Skeletal muscle tissue (tissue), 4 donors: ENCODE data around the gene PDE4B. TPM values are rescaled to one million over a fixed set of nuclear protein-coding genes. Genes with fewer than 3 reads are reported as not detected.
"Not testable (repeated sequence)": the region's sequence is repeated elsewhere in the genome, so short reads cannot be mapped to it uniquely, and the experiment has no call there.

Experiments used
- H3K27ac ChIP-seq: one replicate; pipeline ENCODE4 v1.7.0; 2013; ENCODE audit warnings: mild to moderate bottlenecking, low read depth, low read length, inconsistent platforms
- H3K27me3 ChIP-seq, 3 donors: one replicate each; pipeline ENCODE4 v1.7.0; 2013; ENCODE audit warnings: low read length in 3 of 3; ENCODE audit not compliant: control insufficient read depth in 3 of 3, insufficient read depth in 3 of 3
- H3K36me3 ChIP-seq, 3 donors: one replicate each; pipeline ENCODE4 v1.7.0; 2013; ENCODE audit warnings: low read length in 3 of 3; ENCODE audit not compliant: control insufficient read depth in 3 of 3, insufficient read depth in 3 of 3
- H3K4me1 ChIP-seq, 3 donors: one replicate each; pipeline ENCODE4 v1.7.0; 2013; ENCODE audit warnings: low read length in 3 of 3, mild to moderate bottlenecking in 3 of 3; ENCODE audit not compliant: control insufficient read depth in 3 of 3, insufficient read depth in 3 of 3
- H3K4me3 ChIP-seq, 3 donors: one replicate each; pipeline ENCODE4 v1.7.0; 2013; ENCODE audit warnings: low read length in 3 of 3
- H3K9ac ChIP-seq, 3 donors: one replicate each; pipeline ENCODE4 v1.7.0; 2013; ENCODE audit warnings: low read length in 3 of 3, mild to moderate bottlenecking in 3 of 3, moderate library complexity in 2 of 3, low read depth in 1 of 3
- H3K9me3 ChIP-seq, 3 donors: one replicate each; pipeline ENCODE4 v1.7.0; 2013; ENCODE audit warnings: low read length in 3 of 3; ENCODE audit not compliant: control insufficient read depth in 3 of 3
- total RNA-seq: library from RNA; depleted of rRNA; stranded (reverse); fragments of >200 nt; gene quantifications from one replicate; pipeline ENCODE4 v1.2.3, GENCODE V29; 2014
- donor health status: Osteomylitis.

The PDE4B gene
- total RNA-seq, 1 donor from 2014 or later: 26.6 TPM

DNA sequence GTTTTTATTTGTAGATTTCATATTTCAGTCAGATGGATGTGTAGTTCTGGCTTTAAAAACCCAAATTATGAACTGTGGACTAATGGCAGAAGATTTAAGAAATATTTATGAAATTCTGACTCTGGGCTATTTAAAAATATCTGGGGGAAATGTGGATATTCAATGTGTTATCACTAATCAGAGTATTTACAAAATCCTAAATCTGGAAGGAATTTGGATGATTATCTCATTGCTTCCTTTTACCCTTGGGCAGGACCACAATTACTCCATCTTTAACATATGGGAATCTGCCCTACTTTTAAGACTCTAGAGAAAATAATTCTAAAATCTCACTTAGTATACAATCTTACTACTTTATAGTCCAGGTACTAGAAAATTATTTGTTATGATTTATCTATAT is 203.2 kb downstream of the PDE4B start:
- no peaks in the 10 kb centered on the region for H3K4me1 ChIP-seq
- H3K4me3 ChIP-seq: no peak overlapping the region
- H3K36me3 ChIP-seq: no peaks in the 10 kb centered on the region
- H3K9me3 ChIP-seq: no peaks in the 10 kb centered on the region
- no peaks in the 10 kb centered on the region for H3K27me3 ChIP-seq
- H3K27ac ChIP-seq: no peak overlapping the region
- H3K9ac ChIP-seq: no peak overlapping the region

DNA sequence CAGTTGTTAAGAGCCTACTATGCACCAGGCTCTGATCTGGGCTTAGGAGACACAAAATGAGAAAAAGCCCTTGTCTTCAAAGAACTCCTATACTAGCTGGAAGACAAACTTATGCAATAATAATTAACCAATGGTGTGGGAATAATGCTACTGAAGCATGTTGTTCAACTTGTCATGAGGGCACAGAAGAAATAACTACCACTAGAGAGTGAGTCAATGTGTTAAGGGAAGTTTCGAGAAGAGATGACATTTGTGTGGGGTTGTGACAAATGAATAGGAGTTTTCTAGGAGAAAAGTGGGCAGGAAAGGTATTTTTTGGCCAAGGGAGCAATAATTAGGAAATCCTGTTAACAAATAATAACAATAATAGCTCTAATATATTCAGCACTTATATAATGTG is 205.0 kb downstream of the PDE4B start:
- Histone ChIP-seq H3K4me3 (no peak overlapping the region), H3K36me3 (no peaks in the 10 kb centered on the region), H3K27ac (no peak overlapping the region), H3K4me1 (no peaks in the 10 kb centered on the region), H3K9me3 (no peaks in the 10 kb centered on the region), H3K27me3 (no peaks in the 10 kb centered on the region), H3K9ac (no peak overlapping the region)

DNA sequence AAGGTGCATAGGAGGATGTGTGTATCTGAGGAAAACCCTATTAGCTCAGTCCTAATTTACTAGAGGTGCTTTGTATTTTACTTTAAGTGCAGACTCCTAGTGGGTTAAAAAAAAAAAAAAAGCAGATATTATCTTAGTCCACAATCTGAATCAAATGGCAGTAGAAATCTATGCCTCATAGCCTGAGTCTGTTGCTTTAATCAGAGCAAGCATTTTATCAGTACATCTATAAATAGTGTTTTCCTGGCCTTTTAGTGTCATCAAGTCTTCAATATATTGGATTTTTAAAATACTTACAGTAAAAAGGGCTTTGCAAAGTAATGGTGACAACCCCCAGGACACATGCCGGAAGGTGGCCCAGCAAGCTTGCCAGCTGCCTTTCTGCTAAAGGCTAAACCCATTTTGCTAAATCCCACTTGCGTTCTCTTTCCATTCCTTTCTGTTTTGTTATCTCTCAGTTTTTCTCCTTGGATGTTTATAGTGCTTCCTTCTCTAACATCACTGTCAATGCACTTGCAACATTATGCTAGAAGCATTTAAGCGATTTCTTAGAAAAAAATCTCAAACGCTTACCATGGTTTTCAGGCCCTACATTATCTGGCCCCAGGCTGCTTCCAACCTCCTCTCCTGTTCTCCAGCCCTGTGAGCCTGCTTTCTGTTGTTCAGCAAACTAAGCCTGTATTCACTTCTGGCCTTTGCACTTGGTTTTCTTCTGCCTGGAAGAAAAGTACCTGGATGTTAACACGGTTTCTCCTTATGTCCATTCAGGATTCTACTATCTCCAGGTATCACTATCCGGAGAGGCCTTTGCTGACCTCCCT is 206.3 kb downstream of the PDE4B start:
- Histone ChIP-seq H3K27me3 (no peaks in the 10 kb centered on the region), H3K9ac (no peak overlapping the region), H3K4me3 (no peak overlapping the region), H3K4me1 (no peaks in the 10 kb centered on the region), H3K36me3 (no peaks in the 10 kb centered on the region), H3K27ac (no peak overlapping the region), H3K9me3 (no peaks in the 10 kb centered on the region)

DNA sequence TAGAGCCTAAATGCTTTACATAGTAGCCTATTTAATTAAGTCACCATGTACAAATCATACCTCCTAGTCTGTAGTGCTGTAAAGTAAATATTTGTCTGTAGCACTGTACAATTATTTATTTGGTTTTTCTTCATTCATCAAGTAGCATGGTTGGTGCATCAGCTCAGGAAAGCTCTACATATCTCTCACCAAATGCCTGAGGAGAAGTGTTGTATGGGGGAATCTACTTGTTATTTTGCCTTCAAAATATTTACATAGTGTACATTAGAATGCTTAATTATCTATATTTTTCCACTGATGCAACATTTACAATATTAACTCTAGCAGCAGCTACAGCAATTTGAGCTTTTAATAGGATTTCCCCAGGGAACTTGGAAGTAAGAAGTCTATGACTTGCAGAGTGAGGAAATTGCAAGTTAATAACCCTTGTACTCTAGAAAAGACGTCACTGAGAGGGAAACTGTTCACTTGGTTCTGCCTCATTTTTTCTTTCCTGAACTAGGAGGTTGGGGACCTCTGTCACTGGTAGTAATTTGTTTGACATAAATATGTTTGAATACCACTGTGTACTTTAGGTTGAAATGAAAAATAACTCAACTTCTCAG is 207.4 kb downstream of the PDE4B start:
- Histone ChIP-seq H3K4me1 (no peaks in the 10 kb centered on the region), H3K27ac (no peak overlapping the region), H3K9me3 (no peaks in the 10 kb centered on the region), H3K4me3 (no peak overlapping the region), H3K9ac (no peak overlapping the region), H3K36me3 (no peaks in the 10 kb centered on the region), H3K27me3 (no peaks in the 10 kb centered on the region)

DNA sequence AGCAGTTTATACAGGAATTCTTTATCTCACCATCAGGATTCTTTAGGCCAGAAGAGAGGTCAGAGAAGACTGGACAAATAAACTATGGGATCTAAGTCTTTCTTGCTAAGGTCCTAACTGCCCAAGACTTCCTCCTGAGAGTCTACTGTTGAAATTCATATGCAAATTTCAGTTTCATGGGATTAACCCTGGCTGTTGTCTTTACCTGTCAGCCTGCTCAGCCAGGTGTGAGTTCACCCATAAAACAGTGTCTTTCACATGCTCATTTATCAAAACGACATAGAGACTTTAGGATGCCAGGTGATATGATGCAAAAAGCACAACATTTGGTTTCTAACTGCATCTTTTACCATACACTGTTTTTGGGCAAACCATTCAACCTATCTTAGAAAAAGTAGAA is 211.0 kb downstream of the PDE4B start:
- Histone ChIP-seq H3K36me3 (no peaks in the 10 kb centered on the region), H3K4me1 (no peaks in the 10 kb centered on the region), H3K27me3 (no peaks in the 10 kb centered on the region), H3K4me3 (no peak overlapping the region), H3K9ac (no peak overlapping the region), H3K9me3 (no peaks in the 10 kb centered on the region), H3K27ac (no peak overlapping the region)

DNA sequence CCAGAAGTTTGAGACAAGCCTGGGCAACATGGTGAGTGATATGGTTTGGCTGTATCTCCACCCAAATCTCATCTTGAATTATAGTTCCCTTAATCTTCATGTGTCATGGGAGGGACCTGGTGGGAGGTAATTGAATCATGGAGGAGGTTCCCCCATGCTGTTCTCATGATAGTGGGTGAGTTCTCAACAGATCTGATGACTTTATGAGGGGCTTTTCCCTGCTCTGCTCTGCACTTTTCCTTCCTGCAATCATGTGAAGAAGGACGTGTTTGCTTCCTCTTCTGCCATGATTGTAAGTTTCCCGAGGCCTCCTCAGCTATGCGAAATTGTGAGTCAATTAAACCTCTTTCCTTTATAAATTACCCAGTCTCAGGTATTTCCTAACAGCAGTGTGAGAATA is 213.8 kb downstream of the PDE4B start:
- not testable (repeated sequence) for H3K27me3 ChIP-seq, H3K4me1 ChIP-seq, H3K9me3 ChIP-seq, H3K27ac ChIP-seq, H3K9ac ChIP-seq, H3K4me3 ChIP-seq, H3K36me3 ChIP-seq

DNA sequence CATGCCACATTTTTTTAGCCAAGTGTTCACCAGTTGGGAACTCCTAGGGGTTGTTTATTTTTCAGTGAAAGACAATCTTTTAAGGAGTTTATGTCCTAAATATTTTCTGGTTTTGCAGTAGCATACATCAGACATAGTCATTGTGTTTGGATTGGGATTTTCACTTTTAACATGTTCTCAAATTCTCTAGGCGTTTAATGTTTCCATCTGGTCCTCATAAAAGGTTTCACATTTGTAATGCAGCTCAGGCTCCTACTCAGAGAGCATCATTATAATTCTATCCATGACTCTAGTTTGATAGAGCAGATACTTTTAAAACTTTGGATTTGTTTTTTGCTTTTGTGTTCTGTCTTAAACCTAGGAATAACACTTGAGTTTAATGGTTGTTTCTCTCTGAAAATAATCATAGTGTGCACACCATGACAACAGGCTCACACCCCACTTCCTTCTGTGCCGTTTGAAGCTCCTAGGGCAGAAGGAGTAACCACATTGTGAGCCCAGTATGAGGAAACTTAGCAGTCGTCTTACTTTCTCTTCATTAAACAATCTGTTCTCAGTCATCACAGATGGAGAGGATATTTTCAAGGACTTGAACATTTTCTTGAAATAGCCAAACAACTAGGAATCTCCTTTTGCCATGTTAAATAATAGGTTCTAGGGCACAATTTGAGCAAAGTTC is 219.6 kb downstream of the PDE4B start:
- Histone ChIP-seq H3K36me3 (no peaks in the 10 kb centered on the region), H3K9me3 (no peaks in the 10 kb centered on the region), H3K4me3 (no peak overlapping the region), H3K9ac (no peak overlapping the region), H3K27me3 (no peaks in the 10 kb centered on the region), H3K4me1 (no peaks in the 10 kb centered on the region), H3K27ac (no peak overlapping the region)

DNA sequence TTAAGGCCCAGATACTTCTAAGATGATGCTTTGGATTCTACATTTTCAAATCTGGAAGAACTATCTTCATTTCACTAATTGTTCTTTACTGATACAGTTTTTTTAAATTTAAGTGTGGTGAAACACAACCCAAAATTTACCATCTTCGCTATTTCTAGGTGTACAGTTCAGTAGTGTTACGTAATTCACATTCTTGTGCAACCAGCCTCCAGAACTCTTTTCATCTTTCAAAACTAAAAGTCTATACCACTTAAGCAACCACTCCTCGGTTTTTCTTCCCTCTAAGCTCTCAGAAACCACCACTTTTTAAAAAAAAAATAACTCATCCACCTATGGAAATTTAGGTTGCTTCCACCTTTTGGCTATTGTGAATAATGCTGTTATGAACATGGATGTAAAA is 220.7 kb downstream of the PDE4B start:
- Histone ChIP-seq H3K9me3 (no peaks in the 10 kb centered on the region), H3K9ac (no peak overlapping the region), H3K36me3 (no peaks in the 10 kb centered on the region), H3K4me3 (no peak overlapping the region), H3K27me3 (no peaks in the 10 kb centered on the region), H3K27ac (no peak overlapping the region), H3K4me1 (no peaks in the 10 kb centered on the region)

DNA sequence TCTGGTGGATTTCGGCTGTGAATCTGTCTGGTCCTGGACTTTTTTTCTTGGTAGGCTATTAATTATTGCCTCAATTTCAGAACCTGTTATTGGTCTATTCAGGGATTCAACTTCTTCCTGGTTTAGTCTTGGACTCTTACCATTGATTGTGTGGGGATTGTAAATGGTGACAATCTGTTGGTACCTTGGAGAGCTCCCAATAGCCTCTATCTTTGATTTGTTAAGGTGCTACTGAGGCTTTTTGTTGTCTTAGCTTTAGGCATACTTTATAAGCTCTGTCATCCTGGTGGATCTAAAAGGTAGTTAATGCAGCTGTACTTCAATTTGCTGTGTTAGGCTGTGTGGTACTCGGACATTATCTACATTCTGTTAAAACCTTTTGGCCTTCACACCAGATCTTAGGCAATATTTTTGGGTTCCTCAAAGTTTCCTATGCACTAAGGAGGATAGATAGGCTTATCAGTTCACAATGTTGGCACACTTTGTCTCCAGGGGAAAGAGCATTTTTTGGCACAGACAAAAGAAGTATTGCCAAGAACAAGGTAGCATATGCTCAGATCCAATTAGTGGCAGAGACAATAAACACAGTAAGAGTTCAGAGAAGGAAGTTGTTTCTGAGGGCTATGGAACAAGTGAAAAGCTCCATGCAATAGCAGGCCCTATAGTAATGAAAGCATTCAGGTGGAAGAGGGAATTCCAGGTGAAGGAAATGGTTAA is 230.4 kb downstream of the PDE4B start:
- Histone ChIP-seq H3K36me3 (no peaks in the 10 kb centered on the region), H3K27me3 (no peaks in the 10 kb centered on the region), H3K9me3 (no peaks in the 10 kb centered on the region), H3K27ac (no peak overlapping the region), H3K4me1 (no peaks in the 10 kb centered on the region), H3K4me3 (no peak overlapping the region), H3K9ac (no peak overlapping the region)

DNA sequence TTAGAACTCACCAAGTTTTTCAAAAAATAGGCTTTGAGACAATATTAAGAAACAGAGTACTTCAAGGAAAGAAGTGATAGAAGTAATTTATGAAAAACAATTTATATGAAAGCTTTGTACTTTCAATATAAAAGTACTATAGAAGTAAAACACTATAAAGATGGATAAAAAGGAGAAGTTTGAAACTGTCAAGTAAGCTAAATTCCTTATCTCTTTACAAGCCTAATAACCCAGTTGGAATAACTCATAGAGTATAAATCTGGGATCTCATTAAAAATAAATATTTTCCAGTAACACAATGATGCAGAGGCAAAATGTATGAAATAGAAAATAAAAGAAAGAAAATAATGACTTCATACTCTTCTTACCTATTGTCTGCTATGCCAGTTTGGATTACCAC is 232.5 kb downstream of the PDE4B start:
- Histone ChIP-seq H3K27ac (no peak overlapping the region), H3K4me1 (no peaks in the 10 kb centered on the region), H3K4me3 (no peak overlapping the region), H3K9me3 (no peaks in the 10 kb centered on the region), H3K27me3 (no peaks in the 10 kb centered on the region), H3K36me3 (no peaks in the 10 kb centered on the region), H3K9ac (no peak overlapping the region)
